MM.1S (cell line): ENCODE data around the gene MRPS5.

Experiments used
- DNase-seq: peaks from one replicate; pipeline ENCODE4 v3.0.0-alpha.2; 2015
- H2AFZ ChIP-seq: fragments of 300-600 bp; sonication (generic); 2 replicates; pipeline ENCODE4 v1.6.0; 2016; ENCODE audit warnings: antibody characterized with exemption, low read length
- H3F3A ChIP-seq: fragments of 300-600 bp; sonication (generic); 2 replicates; pipeline ENCODE4 v1.6.1; 2016; ENCODE audit warnings: mild to moderate bottlenecking, antibody characterized with exemption, low read length, moderate library complexity, mixed read lengths; ENCODE audit not compliant: insufficient read depth
- H3K27ac ChIP-seq: fragments of 300-600 bp; sonication (generic); 2 replicates; pipeline ENCODE4 v1.5.1; 2016; ENCODE audit warnings: mild to moderate bottlenecking, low read length
- H3K27me3 ChIP-seq: fragments of 300-600 bp; sonication (generic); replicated peaks from 2 replicates; pipeline ENCODE4 v1.6.0; 2016; ENCODE audit warnings: low read length; ENCODE audit not compliant: insufficient read depth
- H3K36me3 ChIP-seq: fragments of 300-600 bp; sonication (generic); replicated peaks from 2 replicates; pipeline ENCODE4 v1.6.1; 2016; ENCODE audit warnings: mild to moderate bottlenecking, low read length, mixed read lengths; ENCODE audit not compliant: insufficient read depth
- H3K4me1 ChIP-seq: fragments of 300-600 bp; sonication (generic); 2 replicates; pipeline ENCODE4 v1.6.1; 2016; ENCODE audit warnings: low read length, mixed read lengths
- H3K4me2 ChIP-seq: fragments of 300-600 bp; sonication (generic); 2 replicates; pipeline ENCODE4 v1.6.0; 2016; ENCODE audit warnings: low read depth, low read length
- H3K4me3 ChIP-seq: fragments of 300-600 bp; sonication (generic); 2 replicates; pipeline ENCODE4 v1.5.1; 2016; ENCODE audit warnings: low read length, mixed read lengths
- H3K79me2 ChIP-seq: fragments of 300-600 bp; sonication (generic); 2 replicates; pipeline ENCODE4 v1.6.1; 2016; ENCODE audit warnings: mixed run types, low read length, mixed read lengths
- H3K9ac ChIP-seq: fragments of 300-600 bp; sonication (generic); 2 replicates; pipeline ENCODE4 v1.6.1; 2016; ENCODE audit warnings: low read length, mixed read lengths
- H3K9me2 ChIP-seq: fragments of 300-600 bp; sonication (generic); replicated peaks from 2 replicates; pipeline ENCODE4 v1.6.1; 2016; ENCODE audit warnings: mild to moderate bottlenecking, low read length, mixed read lengths; ENCODE audit not compliant: insufficient read depth
- H3K9me3 ChIP-seq: fragments of 300-600 bp; sonication (generic); replicated peaks from 2 replicates; pipeline ENCODE4 v1.6.1; 2016; ENCODE audit warnings: mild to moderate bottlenecking, low read length, mixed read lengths; ENCODE audit not compliant: insufficient read depth
- H4K20me1 ChIP-seq: fragments of 300-600 bp; sonication (generic); 2 replicates; pipeline ENCODE4 v1.6.1; 2016; ENCODE audit warnings: mild to moderate bottlenecking, low read length, moderate library complexity, mixed read lengths; ENCODE audit not compliant: insufficient read depth
- EZH2 ChIP-seq: fragments of 300-600 bp; sonication (generic); optimal IDR thresholded peaks from 2 replicates; pipeline ENCODE3; 2017; ENCODE audit warnings: low read depth, mild to moderate bottlenecking, antibody characterized with exemption, low read length, mixed read lengths
- EZH2phosphoT487 ChIP-seq: fragments of 300-600 bp; sonication (generic); IDR thresholded peaks from 2 replicates; pipeline ENCODE4 v1.6.1; 2018; ENCODE audit warnings: antibody characterized with exemption, low read length
- TF ChIP-seq, protein P1 (sequence below): fragments of 300-600 bp; sonication (generic); IDR thresholded peaks from 2 replicates; pipeline ENCODE4 v1.5.1; 2016; ENCODE audit warnings: antibody characterized with exemption, low read length, mixed read lengths

Gene MRPS5

GRCh38 chr2:95165030-95165370, 43.4 kb upstream of the MRPS5 start:
- Histone ChIP-seq H3K9ac (peak overlapping the region; percentile 87), H3K4me1 (no peaks in the 10 kb centered on the region), H3K4me3 (peak overlapping the region; percentile 98), H3K27me3 (no peaks in the 10 kb centered on the region), H3K4me2 (peak overlapping the region; percentile 88), H4K20me1 (no peaks in the 10 kb centered on the region), H3K36me3 (no peaks in the 10 kb centered on the region), H3K27ac (peak overlapping the region; percentile 67; the same call in 1 of the 2 replicates), H3K9me3 (no peaks in the 10 kb centered on the region), H3F3A (no peaks in the 10 kb centered on the region), H3K79me2 (0 out of 2 replicates have a peak, but pooled peaks cover 4% of the 10 kb centered on the region), H2AFZ (peak overlapping the region; percentile 97), H3K9me2 (no peaks in the 10 kb centered on the region)
- DNase-seq = no peak
- TF ChIP-seq EZH2 (no peak), EZH2phosphoT487 (no peak)
- TF ChIP-seq, protein P1, sequence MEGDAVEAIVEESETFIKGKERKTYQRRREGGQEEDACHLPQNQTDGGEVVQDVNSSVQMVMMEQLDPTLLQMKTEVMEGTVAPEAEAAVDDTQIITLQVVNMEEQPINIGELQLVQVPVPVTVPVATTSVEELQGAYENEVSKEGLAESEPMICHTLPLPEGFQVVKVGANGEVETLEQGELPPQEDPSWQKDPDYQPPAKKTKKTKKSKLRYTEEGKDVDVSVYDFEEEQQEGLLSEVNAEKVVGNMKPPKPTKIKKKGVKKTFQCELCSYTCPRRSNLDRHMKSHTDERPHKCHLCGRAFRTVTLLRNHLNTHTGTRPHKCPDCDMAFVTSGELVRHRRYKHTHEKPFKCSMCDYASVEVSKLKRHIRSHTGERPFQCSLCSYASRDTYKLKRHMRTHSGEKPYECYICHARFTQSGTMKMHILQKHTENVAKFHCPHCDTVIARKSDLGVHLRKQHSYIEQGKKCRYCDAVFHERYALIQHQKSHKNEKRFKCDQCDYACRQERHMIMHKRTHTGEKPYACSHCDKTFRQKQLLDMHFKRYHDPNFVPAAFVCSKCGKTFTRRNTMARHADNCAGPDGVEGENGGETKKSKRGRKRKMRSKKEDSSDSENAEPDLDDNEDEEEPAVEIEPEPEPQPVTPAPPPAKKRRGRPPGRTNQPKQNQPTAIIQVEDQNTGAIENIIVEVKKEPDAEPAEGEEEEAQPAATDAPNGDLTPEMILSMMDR = no peak

GRCh38 chr2:95159690-95160449, 38.3 kb upstream of the MRPS5 start, which contains the start of gene ZNF514:
ZNF514 (minus strand) TSS chr2:95159848; CDS start chr2:95153253, 6,595 bp downstream.
- TF ChIP-seq, protein P1 = no peak
- TF ChIP-seq EZH2phosphoT487 (no peak), EZH2 (no peak)
- no peaks in the 10 kb centered on the region for H3K9me2 ChIP-seq
- H3K27me3 ChIP-seq = no peaks in the 10 kb centered on the region
- H3K4me3 ChIP-seq = peak within 1 kb of the TSS; percentile 46; the same call in 1 of the 2 replicates
- no peaks in the 10 kb centered on the region for H4K20me1 ChIP-seq
- no peak within 1 kb of the TSS for H3K9ac ChIP-seq
- H3K4me2 ChIP-seq = peak within 1 kb of the TSS; percentile 54; the same call in 1 of the 2 replicates
- DNase-seq = peak; percentile 49
- no peaks in the 10 kb centered on the region for H3F3A ChIP-seq
- H3K27ac ChIP-seq = no peak within 1 kb of the TSS
- no peaks in the 10 kb centered on the region for H3K36me3 ChIP-seq
- 0 out of 2 replicates have a peak, but pooled peaks cover 1% of the 10 kb centered on the region for H3K79me2 ChIP-seq
- peak within 1 kb of the TSS; percentile 74 for H2AFZ ChIP-seq
- no peaks in the 10 kb centered on the region for H3K9me3 ChIP-seq
- no peaks in the 10 kb centered on the region for H3K4me1 ChIP-seq

DNA sequence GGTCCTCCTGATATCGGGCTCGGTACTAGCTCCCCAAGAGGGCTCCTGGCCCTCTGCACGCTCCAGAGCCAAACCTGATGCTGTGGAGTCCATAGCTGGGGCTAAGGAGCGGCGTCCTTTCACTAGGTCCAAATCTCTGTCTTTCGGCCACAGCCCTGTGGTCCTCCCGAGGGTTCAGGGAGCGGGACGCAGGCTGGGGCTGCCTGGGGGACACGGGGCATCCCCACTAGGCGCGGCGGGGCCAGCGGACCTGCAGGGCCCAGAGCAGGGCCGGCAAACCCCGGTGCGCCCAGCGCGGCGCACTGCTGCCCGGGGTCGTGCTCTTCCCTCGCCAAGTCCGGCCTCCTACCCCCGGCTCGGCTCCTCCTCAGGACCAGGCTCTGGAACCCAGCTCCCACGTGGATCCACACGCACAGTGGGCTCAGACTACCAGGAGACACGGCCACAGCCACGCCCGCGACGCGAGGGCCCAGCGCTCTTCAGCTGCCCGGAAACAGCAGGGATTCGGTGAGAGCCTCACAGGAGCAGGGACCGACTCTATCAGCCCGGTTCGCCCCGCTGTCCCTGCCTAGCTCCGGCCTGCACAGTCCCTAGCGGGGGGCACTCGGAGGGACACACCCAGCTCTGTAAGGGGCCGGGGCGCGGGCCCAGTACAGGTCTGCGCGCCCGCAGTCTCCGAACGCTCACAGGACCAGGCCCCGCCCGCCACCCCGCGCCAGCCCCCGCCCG, 37.4 kb upstream of the MRPS5 start:
- Histone ChIP-seq H3K4me3 (peak overlapping the region; percentile 46; the same call in 1 of the 2 replicates), H3K4me1 (no peaks in the 10 kb centered on the region), H3K36me3 (no peaks in the 10 kb centered on the region), H3K4me2 (peak overlapping the region; percentile 54; the same call in 1 of the 2 replicates), H2AFZ (peak overlapping the region; percentile 67), H3K27ac (no peak overlapping the region), H3K9me2 (no peaks in the 10 kb centered on the region), H3K27me3 (no peaks in the 10 kb centered on the region), H3K79me2 (no peaks in the 10 kb centered on the region), H3K9ac (no peak overlapping the region), H3K9me3 (no peaks in the 10 kb centered on the region), H4K20me1 (no peaks in the 10 kb centered on the region), H3F3A (no peaks in the 10 kb centered on the region)
- no peak for DNase-seq
- TF ChIP-seq EZH2 (no peak), EZH2phosphoT487 (no peak)
- TF ChIP-seq, protein P1 = no peak
